Measurements from ENCODE around the gene USP3.
"Not testable (repeated sequence)": the region's sequence is repeated elsewhere in the genome, so short reads cannot be mapped to it uniquely, and the experiment has no call there.

Gene USP3

DNA sequence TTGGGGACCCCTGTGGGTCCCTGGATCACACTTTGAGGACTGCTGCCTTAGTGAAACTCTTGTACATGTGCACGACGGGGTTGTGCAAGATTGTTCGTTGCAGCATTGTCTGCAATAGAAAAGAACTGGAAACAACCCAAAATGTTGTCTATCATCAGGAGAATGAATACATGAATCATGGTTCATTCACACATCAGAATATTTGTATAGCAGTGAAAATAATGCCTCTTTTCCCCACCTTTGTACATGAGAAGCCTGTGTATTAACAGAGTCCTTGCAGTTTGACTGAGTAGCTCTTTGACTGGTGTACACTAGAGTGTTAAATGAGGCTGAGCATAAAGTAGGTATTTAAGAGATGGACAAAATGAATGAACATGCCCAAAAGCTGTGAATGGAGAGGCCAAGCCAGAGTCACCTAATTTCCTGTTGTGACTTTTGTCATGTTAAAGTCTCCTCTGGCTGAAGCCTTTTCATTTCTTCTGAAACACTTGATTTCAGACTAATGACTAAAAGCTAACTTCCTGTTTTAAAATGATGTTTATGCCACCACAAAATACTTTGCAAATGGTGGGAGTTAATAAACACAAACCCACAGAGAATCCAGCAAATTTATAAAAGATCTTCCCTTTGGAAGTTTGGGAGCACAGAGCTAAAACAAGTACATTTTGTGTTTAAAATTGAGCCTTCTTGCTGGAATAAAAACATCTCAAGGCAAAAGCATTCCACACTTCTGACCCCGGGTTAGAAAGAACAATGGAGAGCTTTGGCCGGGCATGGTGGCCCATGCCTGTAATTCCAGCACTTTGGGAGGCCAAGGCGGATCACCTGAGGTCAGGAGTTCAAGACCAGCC is 20.6 kb upstream of the USP3 start:
- no peak overlapping the region for H4K12ac ChIP-seq (ENCODE audit: low read depth, low read length)
- H2AFZ ChIP-seq (ENCODE audit: insufficient read depth, low read length, poor library complexity), result no peak overlapping the region
- H3K9me3 ChIP-seq (ENCODE audit: insufficient read depth, low read depth, low read length), result no peaks in the 10 kb centered on the region
- no peak overlapping the region for H3K4ac ChIP-seq (ENCODE audit: low read depth, low read length)
- H3K4me2 ChIP-seq (ENCODE audit: low read length), result no peak overlapping the region
- no peak overlapping the region for H3K14ac ChIP-seq (ENCODE audit: low read length)
- H2BK5ac ChIP-seq (ENCODE audit: low read depth, low read length, poor library complexity), result no peak overlapping the region
- H3K23ac ChIP-seq (ENCODE audit: low read length), result no peak overlapping the region
- no peak overlapping the region for H3K4me3 ChIP-seq (ENCODE audit: low read depth, low read length)
- no peak overlapping the region for H2BK12ac ChIP-seq (ENCODE audit: low read length)
- no peak overlapping the region for H2AK5ac ChIP-seq (ENCODE audit: low read length)
- DNase-seq, result peak in 1 of 2 donors; percentile 21
- no peak overlapping the region for H2BK120ac ChIP-seq (ENCODE audit: insufficient read depth, low read length, poor library complexity)
- H3K36me3 ChIP-seq (ENCODE audit: control insufficient read depth in 1 of 2, insufficient read depth in 2 of 2, low read length in 2 of 2), result no peaks in the 10 kb centered on the region
- no peaks in the 10 kb centered on the region for H3K79me1 ChIP-seq (ENCODE audit: low read length)
- H3K4me1 ChIP-seq (ENCODE audit: control insufficient read depth in 1 of 2, insufficient read depth in 2 of 2, low read length in 2 of 2), result no peaks in the 10 kb centered on the region
- WGBS (ENCODE audit: extremely low coverage, insufficient coverage, insufficient read length), result no CpG with 5 or more reads among the region's 6 CpGs
- no peak overlapping the region for H3K9ac ChIP-seq (ENCODE audit: low read length)
- no peaks in the 10 kb centered on the region for H3K79me2 ChIP-seq (ENCODE audit: control insufficient read depth, insufficient read depth, low read length, poor library complexity)
- H3K27me3 ChIP-seq (ENCODE audit: insufficient read depth, low read length), result no peaks in the 10 kb centered on the region
- H4K91ac ChIP-seq (ENCODE audit: low read depth, low read length), result no peak overlapping the region
- H3K18ac ChIP-seq (ENCODE audit: low read length), result no peak overlapping the region
- no peak overlapping the region for H3K27ac ChIP-seq (ENCODE audit: low read depth, low read length)
- H4K8ac ChIP-seq (ENCODE audit: low read depth, low read length), result no peak overlapping the region

DNA sequence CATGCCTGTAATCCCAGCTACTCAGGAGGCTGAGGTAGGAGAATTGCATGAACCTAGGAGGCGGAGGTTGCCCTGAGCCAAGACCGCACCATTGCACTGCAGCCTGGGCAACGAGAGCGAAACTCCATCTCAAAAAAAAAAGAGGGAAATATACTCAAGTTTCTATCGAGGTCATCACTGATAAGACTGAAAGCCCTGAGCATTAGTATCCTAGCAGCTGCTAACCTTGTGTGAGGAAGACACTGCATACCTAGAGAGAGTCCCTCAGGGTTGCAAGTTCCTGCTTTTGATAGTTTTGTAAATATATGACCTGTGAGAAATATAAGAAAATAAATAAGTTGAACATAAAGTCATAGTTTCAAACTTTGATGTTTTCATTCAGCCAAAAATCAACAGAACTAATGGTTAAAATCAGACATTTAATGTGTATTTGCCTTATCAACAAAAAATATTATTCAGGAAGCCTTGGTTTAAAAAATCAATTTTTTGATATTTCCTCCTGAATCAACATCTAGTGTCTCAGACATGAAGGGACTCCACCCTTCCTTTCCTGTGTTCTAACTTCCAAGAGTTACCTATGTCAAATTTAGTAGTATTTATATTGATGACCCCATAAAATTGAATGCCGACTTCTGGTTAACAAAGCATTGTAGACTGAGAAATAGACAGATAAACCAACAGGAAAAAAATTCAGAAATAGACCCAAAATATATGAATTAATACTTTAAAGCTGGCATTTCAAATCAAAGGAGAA is 19.8 kb upstream of the USP3 start:
- H3K79me1 ChIP-seq (ENCODE audit: low read length), result no peaks in the 10 kb centered on the region
- no peaks in the 10 kb centered on the region for H3K36me3 ChIP-seq (ENCODE audit: control insufficient read depth in 1 of 2, insufficient read depth in 2 of 2, low read length in 2 of 2)
- WGBS (ENCODE audit: extremely low coverage, insufficient coverage, insufficient read length), result no CpG with 5 or more reads among the region's 6 CpGs
- H4K12ac ChIP-seq (ENCODE audit: low read depth, low read length), result no peak overlapping the region
- H4K91ac ChIP-seq (ENCODE audit: low read depth, low read length), result no peak overlapping the region
- H3K23ac ChIP-seq (ENCODE audit: low read length), result no peak overlapping the region
- H3K14ac ChIP-seq (ENCODE audit: low read length), result no peak overlapping the region
- no peak overlapping the region for H3K9ac ChIP-seq (ENCODE audit: low read length)
- no peak overlapping the region for H3K4ac ChIP-seq (ENCODE audit: low read depth, low read length)
- H3K9me3 ChIP-seq (ENCODE audit: insufficient read depth, low read depth, low read length), result no peaks in the 10 kb centered on the region
- no peak overlapping the region for H2AK5ac ChIP-seq (ENCODE audit: low read length)
- no peaks in the 10 kb centered on the region for H3K4me1 ChIP-seq (ENCODE audit: control insufficient read depth in 1 of 2, insufficient read depth in 2 of 2, low read length in 2 of 2)
- H3K27ac ChIP-seq (ENCODE audit: low read depth, low read length), result no peak overlapping the region
- H3K4me2 ChIP-seq (ENCODE audit: low read length), result no peak overlapping the region
- H2BK12ac ChIP-seq (ENCODE audit: low read length), result no peak overlapping the region
- H2BK120ac ChIP-seq (ENCODE audit: insufficient read depth, low read length, poor library complexity), result no peak overlapping the region
- no peak overlapping the region for H2AFZ ChIP-seq (ENCODE audit: insufficient read depth, low read length, poor library complexity)
- no peak overlapping the region for H3K4me3 ChIP-seq (ENCODE audit: low read depth, low read length)
- no peak overlapping the region for H4K8ac ChIP-seq (ENCODE audit: low read depth, low read length)
- no peaks in the 10 kb centered on the region for H3K27me3 ChIP-seq (ENCODE audit: insufficient read depth, low read length)
- no peak overlapping the region for H2BK5ac ChIP-seq (ENCODE audit: low read depth, low read length, poor library complexity)
- no peak for DNase-seq
- H3K79me2 ChIP-seq (ENCODE audit: control insufficient read depth, insufficient read depth, low read length, poor library complexity), result no peaks in the 10 kb centered on the region
- no peak overlapping the region for H3K18ac ChIP-seq (ENCODE audit: low read length)

DNA sequence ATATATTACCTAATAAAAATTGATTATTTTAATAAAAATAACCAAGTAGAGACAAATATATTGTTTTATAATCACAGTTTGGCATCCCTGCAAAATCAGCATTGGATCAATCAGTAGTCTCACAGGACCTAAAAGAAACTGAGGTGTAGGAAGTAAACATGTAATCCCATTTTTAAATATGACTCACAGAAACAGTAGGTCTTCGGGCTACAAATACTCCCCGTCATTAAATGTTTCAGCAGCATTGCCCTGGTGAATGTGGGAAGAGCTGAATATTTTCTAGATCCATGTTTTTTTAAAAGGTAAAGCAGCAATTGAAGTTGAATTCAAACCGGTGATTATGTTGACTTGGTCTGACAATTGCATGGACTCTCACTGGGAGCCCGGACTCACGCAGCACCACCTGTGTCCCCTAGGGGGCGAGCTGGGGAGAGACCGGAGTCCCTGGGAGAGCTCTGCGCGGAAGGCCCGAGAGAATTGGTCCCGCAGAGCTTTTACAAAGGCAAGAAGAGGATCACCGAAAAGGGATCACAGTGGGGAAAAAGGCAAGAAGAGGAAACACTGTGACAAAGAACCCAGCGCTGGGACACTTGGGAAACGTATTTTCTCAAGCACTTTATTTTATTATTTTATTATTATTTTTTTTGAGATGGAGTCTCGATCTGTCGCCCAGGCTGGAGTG is 17.2 kb upstream of the USP3 start:
- no peaks in the 10 kb centered on the region for H3K4me1 ChIP-seq (ENCODE audit: control insufficient read depth in 1 of 2, insufficient read depth in 2 of 2, low read length in 2 of 2)
- no CpG with 5 or more reads among the region's 16 CpGs for WGBS (ENCODE audit: extremely low coverage, insufficient coverage, insufficient read length)
- no peak overlapping the region for H3K9ac ChIP-seq (ENCODE audit: low read length)
- no peak overlapping the region for H2BK5ac ChIP-seq (ENCODE audit: low read depth, low read length, poor library complexity)
- H3K4ac ChIP-seq (ENCODE audit: low read depth, low read length), result no peak overlapping the region
- H3K79me2 ChIP-seq (ENCODE audit: control insufficient read depth, insufficient read depth, low read length, poor library complexity), result no peaks in the 10 kb centered on the region
- no peak overlapping the region for H4K91ac ChIP-seq (ENCODE audit: low read depth, low read length)
- DNase-seq, result peak; percentile 76 to 94
- no peak overlapping the region for H3K23ac ChIP-seq (ENCODE audit: low read length)
- no peak overlapping the region for H2BK120ac ChIP-seq (ENCODE audit: insufficient read depth, low read length, poor library complexity)
- no peak overlapping the region for H3K27ac ChIP-seq (ENCODE audit: low read depth, low read length)
- no peak overlapping the region for H2AFZ ChIP-seq (ENCODE audit: insufficient read depth, low read length, poor library complexity)
- H3K18ac ChIP-seq (ENCODE audit: low read length), result no peak overlapping the region
- H3K79me1 ChIP-seq (ENCODE audit: low read length), result no peaks in the 10 kb centered on the region
- H3K9me3 ChIP-seq (ENCODE audit: insufficient read depth, low read depth, low read length), result no peaks in the 10 kb centered on the region
- no peak overlapping the region for H2AK5ac ChIP-seq (ENCODE audit: low read length)
- no peak overlapping the region for H3K4me2 ChIP-seq (ENCODE audit: low read length)
- H2BK12ac ChIP-seq (ENCODE audit: low read length), result no peak overlapping the region
- H4K8ac ChIP-seq (ENCODE audit: low read depth, low read length), result no peak overlapping the region
- no peaks in the 10 kb centered on the region for H3K36me3 ChIP-seq (ENCODE audit: control insufficient read depth in 1 of 2, insufficient read depth in 2 of 2, low read length in 2 of 2)
- H3K14ac ChIP-seq (ENCODE audit: low read length), result no peak overlapping the region
- H3K4me3 ChIP-seq (ENCODE audit: low read depth, low read length), result no peak overlapping the region
- H4K12ac ChIP-seq (ENCODE audit: low read depth, low read length), result no peak overlapping the region
- H3K27me3 ChIP-seq (ENCODE audit: insufficient read depth, low read length), result no peaks in the 10 kb centered on the region

DNA sequence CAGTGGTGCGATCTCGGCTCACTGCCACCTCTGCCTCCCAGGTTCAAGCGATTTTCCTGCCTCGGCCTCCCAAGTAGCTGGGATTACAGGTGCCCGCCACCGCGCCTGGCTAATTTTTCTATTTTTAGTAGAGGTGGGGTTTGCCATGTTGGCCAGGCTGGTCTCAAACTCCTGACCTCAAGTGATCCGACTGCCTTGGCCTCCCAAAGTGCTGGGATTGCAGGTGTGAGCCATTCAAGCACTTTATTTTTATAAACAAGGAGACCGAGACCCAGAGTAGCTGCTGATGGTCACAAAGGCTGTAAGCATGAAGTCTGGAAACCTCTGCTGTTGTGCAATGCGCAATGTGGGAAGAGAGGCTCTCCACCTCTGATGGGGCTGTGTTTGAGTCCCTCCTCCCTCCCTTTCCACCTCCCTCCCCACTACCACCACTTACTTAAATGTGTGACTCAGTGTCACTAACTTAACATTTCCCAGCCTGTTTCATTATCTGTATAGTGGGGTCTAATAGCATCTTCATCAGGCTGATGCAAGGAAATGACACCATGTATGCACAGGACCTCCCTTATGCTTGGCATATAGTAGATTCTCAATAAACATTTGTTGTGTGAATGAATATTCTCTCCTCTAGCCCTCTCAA is 16.5 kb upstream of the USP3 start:
- not testable (repeated sequence) for H3K27me3 ChIP-seq (ENCODE audit: insufficient read depth, low read length); H2BK120ac ChIP-seq (ENCODE audit: insufficient read depth, low read length, poor library complexity); H2AFZ ChIP-seq (ENCODE audit: insufficient read depth, low read length, poor library complexity); H3K79me1 ChIP-seq (ENCODE audit: low read length); H3K9me3 ChIP-seq (ENCODE audit: insufficient read depth, low read depth, low read length); H2BK12ac ChIP-seq (ENCODE audit: low read length); H3K23ac ChIP-seq (ENCODE audit: low read length); H3K36me3 ChIP-seq (ENCODE audit: control insufficient read depth in 1 of 2, insufficient read depth in 2 of 2, low read length in 2 of 2); H4K12ac ChIP-seq (ENCODE audit: low read depth, low read length); H4K8ac ChIP-seq (ENCODE audit: low read depth, low read length); DNase-seq; H3K14ac ChIP-seq (ENCODE audit: low read length); H2BK5ac ChIP-seq (ENCODE audit: low read depth, low read length, poor library complexity); H3K4me3 ChIP-seq (ENCODE audit: low read depth, low read length); H3K9ac ChIP-seq (ENCODE audit: low read length); H3K4ac ChIP-seq (ENCODE audit: low read depth, low read length); H3K79me2 ChIP-seq (ENCODE audit: control insufficient read depth, insufficient read depth, low read length, poor library complexity); H2AK5ac ChIP-seq (ENCODE audit: low read length); H3K4me1 ChIP-seq (ENCODE audit: control insufficient read depth in 1 of 2, insufficient read depth in 2 of 2, low read length in 2 of 2); H3K27ac ChIP-seq (ENCODE audit: low read depth, low read length); H4K91ac ChIP-seq (ENCODE audit: low read depth, low read length); H3K4me2 ChIP-seq (ENCODE audit: low read length); H3K18ac ChIP-seq (ENCODE audit: low read length)
- WGBS (ENCODE audit: extremely low coverage, insufficient coverage, insufficient read length), result no CpG with 5 or more reads among the region's 10 CpGs
